Upper lobe of right lung (tissue), 1 donor: ENCODE results near the gene CYB5R2. TPM values are rescaled to one million over a fixed set of nuclear protein-coding genes. Genes with fewer than 3 reads are reported as not detected.

Experiments
- ATAC-seq: fragments of 200-7000 bp; cut with Tn5 transposase; one replicate; pipeline ENCODE4 v1.9.1; 2020; ENCODE audit warnings: mild to moderate bottlenecking, moderate library complexity
- DNase-seq: peaks from one replicate; pipeline ENCODE4 v3.0.0-alpha.2; 2020
- H3K27ac ChIP-seq: fragments of 200-600 bp; one replicate; pipeline ENCODE4 v1.8.0; 2022
- H3K27me3 ChIP-seq: fragments of 200-600 bp; one replicate; pipeline ENCODE4 v1.8.0; 2022; ENCODE audit warnings: mild to moderate bottlenecking
- H3K36me3 ChIP-seq: fragments of 200-600 bp; one replicate; pipeline ENCODE4 v1.8.0; 2022
- H3K4me1 ChIP-seq: fragments of 200-600 bp; one replicate; pipeline ENCODE4 v1.8.0; 2022
- H3K4me3 ChIP-seq: fragments of 200-600 bp; one replicate; pipeline ENCODE4 v1.8.0; 2022; ENCODE audit warnings: mild to moderate bottlenecking
- H3K9me3 ChIP-seq: fragments of 200-600 bp; one replicate; pipeline ENCODE4 v1.8.0; 2022
- intact Hi-C: fragments of 100-400 bp; cut with DNase I; formaldehyde crosslinking; loops from one replicate; pipeline ENCODE4 v1.11.0; 2022
- total RNA-seq: library from RNA; stranded (reverse); fragmentation: NEBNext Ultra II Directional; extraction: Animal tissue kit (Norgen Biotek cat#: 25700); gene quantifications from one replicate; pipeline ENCODE4 v1.2.1, GENCODE V29; 2021
- TF ChIP-seq, protein P1 (sequence below): fragments of 200-600 bp; IDR thresholded peaks from one replicate; pipeline ENCODE4 v1.8.0; 2022; ENCODE audit warnings: antibody characterized with exemption
- donor health status: DM: no; HTN: yes; CAD: no; lungs with severe emphysema.

CYB5R2 gene
- total RNA-seq, 1 donor from 2014 or later: 14.2 TPM

DNA sequence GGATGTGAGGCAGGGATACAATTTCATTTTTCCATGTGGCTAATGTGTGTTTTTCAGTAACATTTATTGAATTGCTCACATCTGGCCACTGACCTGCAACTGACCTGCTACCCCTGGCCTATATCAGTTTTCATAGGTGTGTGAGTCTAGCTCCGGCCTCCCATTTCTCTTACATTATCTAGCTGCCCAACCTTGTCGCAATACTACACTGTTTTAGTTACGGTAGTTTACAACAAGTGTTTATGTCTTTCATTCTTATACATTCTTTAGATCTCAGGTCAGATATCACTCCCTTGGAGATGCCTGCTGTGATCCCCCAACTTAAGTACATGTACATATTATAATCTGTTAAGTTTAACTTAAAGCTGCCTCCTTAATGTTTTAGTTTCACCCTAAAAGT lies 2.3 kb upstream of the CYB5R2 start:
- no peak for ATAC-seq
- TF ChIP-seq, protein P1, sequence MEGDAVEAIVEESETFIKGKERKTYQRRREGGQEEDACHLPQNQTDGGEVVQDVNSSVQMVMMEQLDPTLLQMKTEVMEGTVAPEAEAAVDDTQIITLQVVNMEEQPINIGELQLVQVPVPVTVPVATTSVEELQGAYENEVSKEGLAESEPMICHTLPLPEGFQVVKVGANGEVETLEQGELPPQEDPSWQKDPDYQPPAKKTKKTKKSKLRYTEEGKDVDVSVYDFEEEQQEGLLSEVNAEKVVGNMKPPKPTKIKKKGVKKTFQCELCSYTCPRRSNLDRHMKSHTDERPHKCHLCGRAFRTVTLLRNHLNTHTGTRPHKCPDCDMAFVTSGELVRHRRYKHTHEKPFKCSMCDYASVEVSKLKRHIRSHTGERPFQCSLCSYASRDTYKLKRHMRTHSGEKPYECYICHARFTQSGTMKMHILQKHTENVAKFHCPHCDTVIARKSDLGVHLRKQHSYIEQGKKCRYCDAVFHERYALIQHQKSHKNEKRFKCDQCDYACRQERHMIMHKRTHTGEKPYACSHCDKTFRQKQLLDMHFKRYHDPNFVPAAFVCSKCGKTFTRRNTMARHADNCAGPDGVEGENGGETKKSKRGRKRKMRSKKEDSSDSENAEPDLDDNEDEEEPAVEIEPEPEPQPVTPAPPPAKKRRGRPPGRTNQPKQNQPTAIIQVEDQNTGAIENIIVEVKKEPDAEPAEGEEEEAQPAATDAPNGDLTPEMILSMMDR: no peak
- no peaks in the 10 kb centered on the region for H3K27me3 ChIP-seq
- no peaks in the 10 kb centered on the region for H3K36me3 ChIP-seq
- H3K9me3 ChIP-seq: no peaks in the 10 kb centered on the region
- H3K4me1 ChIP-seq: peaks cover 16% of the 10 kb centered on the region
- intact Hi-C loops: no loop called here
- DNase-seq: no peak
- no peak overlapping the region for H3K27ac ChIP-seq
- H3K4me3 ChIP-seq: no peak overlapping the region

DNA sequence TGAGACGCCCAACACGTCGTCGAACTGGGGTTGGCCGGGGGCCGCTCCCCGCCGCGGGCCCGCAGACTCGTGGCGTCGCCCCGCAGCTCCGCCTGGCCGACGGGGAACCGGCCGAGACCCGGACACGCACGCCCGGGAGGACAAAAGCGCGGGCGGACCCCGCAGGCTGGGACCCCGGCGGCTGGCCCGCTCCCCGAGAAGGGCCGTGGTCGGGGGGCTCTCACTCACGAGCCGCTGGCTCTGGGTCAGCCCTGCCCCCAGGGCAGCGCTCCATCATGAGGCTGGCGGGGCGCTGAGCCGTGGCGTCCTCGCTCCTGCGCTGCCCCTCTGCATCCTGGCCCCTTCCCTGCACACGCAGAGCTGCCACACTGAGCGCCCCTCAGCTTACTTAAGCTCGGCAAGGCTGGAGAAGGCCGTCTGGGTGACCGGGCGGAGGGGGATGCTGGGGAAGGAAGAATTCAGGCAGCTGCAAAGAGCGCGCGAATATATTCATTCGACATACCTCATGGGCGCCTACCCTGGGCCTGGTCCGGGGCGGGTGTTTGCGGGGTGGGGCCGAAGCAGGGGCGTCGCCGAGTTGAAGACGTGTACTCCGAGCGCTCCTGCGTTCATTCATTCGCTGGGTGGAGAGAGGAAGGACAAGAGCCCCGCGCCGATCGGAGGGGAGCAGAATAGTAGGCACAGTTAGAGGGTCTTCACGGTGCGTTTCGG lies 579 bp upstream of the CYB5R2 start:
- H3K4me3 ChIP-seq: peak overlapping the region; percentile 59
- peaks cover 16% of the 10 kb centered on the region for H3K4me1 ChIP-seq
- peak overlapping the region; percentile 4 for H3K27ac ChIP-seq
- H3K36me3 ChIP-seq: no peaks in the 10 kb centered on the region
- ATAC-seq: peak; percentile 69
- no peaks in the 10 kb centered on the region for H3K9me3 ChIP-seq
- TF ChIP-seq, protein P1: no peak
- H3K27me3 ChIP-seq: no peaks in the 10 kb centered on the region
- intact Hi-C loops: no loop called here
- peak; percentile 72 for DNase-seq

DNA sequence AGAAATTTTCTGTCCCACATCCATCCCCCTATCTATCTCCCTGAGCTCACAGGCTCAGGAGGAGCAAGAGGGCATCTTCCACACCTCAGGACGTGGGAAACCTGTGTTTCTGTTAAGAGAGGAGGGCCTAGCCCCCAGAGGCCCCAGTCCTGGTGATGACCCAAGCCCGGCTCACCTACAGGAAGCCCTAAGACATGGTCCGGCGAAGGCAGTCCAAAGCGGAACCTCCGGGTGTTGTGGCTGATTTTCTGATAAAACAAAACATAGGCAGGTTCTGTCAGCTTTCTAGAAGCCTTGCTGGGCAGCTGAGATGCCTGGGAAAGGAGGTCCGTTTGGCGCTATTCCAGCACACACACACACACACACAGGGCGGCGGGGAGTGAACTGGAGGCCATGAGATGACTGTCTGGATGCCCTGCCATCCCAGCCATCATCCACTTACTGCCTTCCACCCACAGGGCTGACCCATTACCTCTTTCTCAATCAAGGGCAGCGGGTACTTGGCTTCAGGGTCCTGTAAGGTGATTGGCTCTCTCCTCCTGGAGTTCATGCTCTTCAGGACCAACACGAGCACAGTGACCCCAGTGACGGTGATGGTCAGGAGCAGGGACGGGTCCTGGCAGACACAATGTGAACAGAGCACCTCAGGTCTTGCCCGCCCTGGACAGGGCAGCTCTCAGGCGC lies 882 bp downstream of the CYB5R2 start:
- Histone ChIP-seq H3K27me3 (no peaks in the 10 kb centered on the region), H3K4me3 (peak overlapping the region; percentile 59), H3K9me3 (no peaks in the 10 kb centered on the region), H3K27ac (no peak overlapping the region), H3K4me1 (peaks cover 16% of the 10 kb centered on the region), H3K36me3 (no peaks in the 10 kb centered on the region)
- intact Hi-C loops: no loop called here
- TF ChIP-seq, protein P1: no peak
- no peak for DNase-seq
- ATAC-seq: no peak

DNA sequence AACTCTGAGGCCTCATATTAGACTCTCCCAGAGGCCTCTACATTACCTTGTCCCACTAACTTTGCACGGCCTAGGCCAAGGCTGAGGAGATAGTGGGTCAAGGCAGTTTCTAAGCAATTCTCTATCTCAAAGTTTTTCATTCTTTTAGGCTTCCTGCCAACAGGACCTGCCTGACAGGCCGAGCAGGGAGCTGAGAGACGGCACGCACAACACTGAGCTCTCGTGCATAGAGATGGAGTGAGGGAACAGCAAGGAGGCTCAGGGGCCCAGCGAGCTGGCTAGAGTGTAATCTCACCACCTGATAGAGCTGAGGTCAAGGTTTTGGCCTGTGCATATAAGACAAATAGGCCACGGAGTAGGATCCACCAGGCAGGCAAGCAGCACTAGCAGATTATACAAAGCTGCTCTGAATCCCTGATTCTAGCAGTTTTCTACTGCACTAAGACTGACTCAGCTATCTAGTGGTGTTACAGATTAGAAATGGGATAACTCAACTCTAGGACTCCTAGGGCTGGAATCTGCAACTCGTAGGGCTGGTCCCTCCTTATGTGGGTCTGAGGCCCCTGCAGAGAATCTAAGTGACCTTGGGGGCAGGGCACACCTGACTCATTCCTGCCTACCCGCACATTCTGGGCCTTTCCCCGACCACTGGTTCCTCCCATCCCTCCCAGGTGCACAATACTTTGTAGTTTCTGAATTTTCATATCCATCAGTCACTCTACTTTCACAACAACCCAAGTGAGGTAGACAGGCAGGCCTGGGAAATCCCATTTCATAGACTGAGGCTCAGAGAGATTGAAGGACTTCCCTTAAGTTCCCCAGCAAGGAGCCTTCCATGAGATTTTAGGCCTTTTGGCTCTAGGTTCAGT lies 1.7 kb downstream of the CYB5R2 start:
- H3K27ac ChIP-seq: no peak overlapping the region
- no peak for DNase-seq
- no peak overlapping the region for H3K4me3 ChIP-seq
- H3K9me3 ChIP-seq: no peaks in the 10 kb centered on the region
- no peaks in the 10 kb centered on the region for H3K27me3 ChIP-seq
- intact Hi-C loops: no loop called here
- ATAC-seq: no peak
- H3K4me1 ChIP-seq: peaks cover 16% of the 10 kb centered on the region
- TF ChIP-seq, protein P1: no peak
- H3K36me3 ChIP-seq: no peaks in the 10 kb centered on the region

DNA sequence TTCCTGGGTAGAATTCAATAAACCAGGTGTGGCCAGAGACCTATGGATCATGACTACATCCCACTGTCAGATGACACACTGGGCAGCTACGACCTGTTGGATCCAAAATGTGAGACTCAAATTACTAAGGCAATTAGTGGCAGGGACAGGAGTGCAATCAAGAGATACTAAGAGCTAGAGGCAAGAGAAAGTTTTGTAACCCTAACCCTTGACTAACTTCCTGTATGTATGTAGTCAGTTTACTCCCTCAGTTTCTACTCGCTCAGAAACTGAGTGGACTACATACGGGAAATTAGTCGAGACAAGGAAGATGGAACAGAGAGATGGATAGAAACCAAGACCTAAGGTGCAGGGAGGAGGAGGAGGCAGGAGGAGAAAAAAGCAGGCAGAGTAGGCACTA lies 2.7 kb downstream of the CYB5R2 start:
- intact Hi-C loops: no loop called here
- no peak overlapping the region for H3K27ac ChIP-seq
- H3K4me1 ChIP-seq: peaks cover 16% of the 10 kb centered on the region
- H3K36me3 ChIP-seq: no peaks in the 10 kb centered on the region
- ATAC-seq: no peak
- DNase-seq: no peak
- no peaks in the 10 kb centered on the region for H3K27me3 ChIP-seq
- TF ChIP-seq, protein P1: no peak
- no peaks in the 10 kb centered on the region for H3K9me3 ChIP-seq
- H3K4me3 ChIP-seq: no peak overlapping the region
